Osteocyte (in vitro differentiated cells): ENCODE data around the gene TMEM33. TPM values are rescaled to one million over a fixed set of nuclear protein-coding genes. Genes with fewer than 3 reads are reported as not detected.

Experiments
- total RNA-seq: library from RNA; stranded (reverse); gene quantifications from 2 replicates; pipeline ENCODE4 v1.2.1, GENCODE V29; 2021

The TMEM33 gene
- total RNA-seq, 1 donor from 2014 or later = 54.8 TPM

Other genes starting within 250 kb of the TMEM33 start
- not detected in 2 replicates for gene PHOX2B, start 186.7 kb upstream of the TMEM33 start, total RNA-seq
- gene DCAF4L1, start 46.3 kb downstream of the TMEM33 start, total RNA-seq = not detected in 2 replicates
- 51.5 and 56.2 TPM in 2 replicates for gene SLC30A9, start 55.1 kb downstream of the TMEM33 start, total RNA-seq
- not detected in 2 replicates for gene BEND4, start 217.2 kb downstream of the TMEM33 start, total RNA-seq